GM04503 (cell line): ENCODE data around the gene CEP85L.
"Not testable (repeated sequence)": the region's sequence is repeated elsewhere in the genome, so short reads cannot be mapped to it uniquely, and the experiment has no call there.

Source experiments
- DNase-seq: peaks from one replicate; pipeline ENCODE4 v3.0.0-alpha.2; 2012; ENCODE audit warnings: low read depth

Gene CEP85L

DNA sequence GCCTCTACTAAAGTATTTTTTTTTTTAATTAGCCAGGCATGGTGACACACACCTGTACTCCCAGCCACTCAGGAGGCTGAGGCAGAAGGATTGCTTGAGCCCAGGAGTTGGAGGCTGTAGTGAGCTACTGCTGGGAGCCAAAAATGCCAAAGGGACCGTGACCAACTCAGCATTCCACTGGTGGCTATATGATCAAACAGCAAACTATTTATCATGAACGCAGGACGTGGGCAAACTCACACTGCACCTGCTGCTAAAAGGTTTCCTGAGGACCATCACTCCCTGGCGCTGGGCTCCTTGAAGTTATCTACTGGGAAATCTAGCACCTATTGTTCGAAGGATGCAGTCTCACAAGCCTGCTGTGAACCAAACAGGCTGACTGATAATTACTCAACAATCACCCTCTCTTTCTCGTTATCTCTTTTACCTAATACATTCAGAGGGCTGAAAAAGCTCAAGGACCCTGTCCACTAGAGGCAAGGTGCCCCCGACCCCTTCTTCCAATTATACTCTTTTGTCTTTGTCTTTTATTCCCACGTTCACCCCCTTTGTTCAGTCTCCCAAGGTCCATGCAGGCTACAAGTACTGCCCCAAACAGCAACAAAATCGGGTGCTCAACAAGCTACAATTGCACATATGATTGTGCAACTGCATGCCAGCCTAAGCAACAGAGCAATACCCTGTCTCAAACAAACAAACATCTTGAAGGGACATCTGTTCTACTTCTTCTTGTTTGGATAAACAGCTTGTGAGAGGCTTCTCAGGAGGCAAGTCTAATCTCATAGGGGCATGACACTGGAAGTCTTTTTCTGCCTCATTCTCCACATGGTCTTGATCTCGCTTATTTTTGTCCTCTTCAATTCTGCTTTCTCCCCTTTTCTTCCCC lies 151.0 kb downstream of the CEP85L start:
- DNase-seq = no peak

DNA sequence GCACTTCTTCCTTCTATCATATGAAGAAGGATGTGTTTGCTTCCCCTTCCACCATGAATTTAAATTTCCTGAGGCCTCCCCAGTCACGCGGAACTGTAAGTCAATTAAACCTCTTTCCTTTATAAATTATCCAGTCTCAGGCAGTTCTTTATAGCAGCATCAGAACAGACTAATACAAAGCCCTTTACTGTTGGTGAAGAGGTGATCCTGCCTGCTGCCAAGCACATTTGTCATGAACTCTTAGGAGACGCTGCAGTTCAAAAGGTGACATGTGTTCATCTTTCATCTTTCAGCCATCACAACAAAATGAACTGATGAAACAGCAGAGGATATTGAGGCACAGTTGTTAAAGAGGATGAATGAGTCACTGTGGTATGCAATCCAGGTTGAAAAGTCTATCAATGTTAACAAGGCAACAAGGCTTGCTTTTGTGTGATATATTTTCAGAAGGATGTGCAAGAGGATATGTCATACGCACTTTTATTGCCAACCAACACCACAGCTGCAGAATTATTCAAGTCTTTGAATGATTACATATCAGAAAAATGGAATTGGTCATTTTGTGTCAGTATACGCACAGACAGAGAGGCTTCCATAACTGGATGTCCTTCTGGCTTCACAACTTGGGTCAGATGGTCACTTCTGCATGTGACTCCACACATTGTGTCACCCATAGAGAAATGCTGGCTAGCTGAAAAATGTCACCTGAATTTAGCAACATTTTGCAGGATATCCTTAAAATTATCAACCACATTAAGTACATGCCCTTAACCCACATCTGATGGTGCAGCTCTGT lies 155.7 kb downstream of the CEP85L start:
- no peak for DNase-seq

GRCh38 chr6:118494091-118494490 lies 157.3 kb downstream of the CEP85L start:
- no peak for DNase-seq

GRCh38 chr6:118489990-118490389 lies 161.4 kb downstream of the CEP85L start:
- DNase-seq = no peak

- no peak for DNase-seq
Observed at GRCh38 chr6:118488631-118489030, 162.8 kb downstream of the CEP85L start.

DNA sequence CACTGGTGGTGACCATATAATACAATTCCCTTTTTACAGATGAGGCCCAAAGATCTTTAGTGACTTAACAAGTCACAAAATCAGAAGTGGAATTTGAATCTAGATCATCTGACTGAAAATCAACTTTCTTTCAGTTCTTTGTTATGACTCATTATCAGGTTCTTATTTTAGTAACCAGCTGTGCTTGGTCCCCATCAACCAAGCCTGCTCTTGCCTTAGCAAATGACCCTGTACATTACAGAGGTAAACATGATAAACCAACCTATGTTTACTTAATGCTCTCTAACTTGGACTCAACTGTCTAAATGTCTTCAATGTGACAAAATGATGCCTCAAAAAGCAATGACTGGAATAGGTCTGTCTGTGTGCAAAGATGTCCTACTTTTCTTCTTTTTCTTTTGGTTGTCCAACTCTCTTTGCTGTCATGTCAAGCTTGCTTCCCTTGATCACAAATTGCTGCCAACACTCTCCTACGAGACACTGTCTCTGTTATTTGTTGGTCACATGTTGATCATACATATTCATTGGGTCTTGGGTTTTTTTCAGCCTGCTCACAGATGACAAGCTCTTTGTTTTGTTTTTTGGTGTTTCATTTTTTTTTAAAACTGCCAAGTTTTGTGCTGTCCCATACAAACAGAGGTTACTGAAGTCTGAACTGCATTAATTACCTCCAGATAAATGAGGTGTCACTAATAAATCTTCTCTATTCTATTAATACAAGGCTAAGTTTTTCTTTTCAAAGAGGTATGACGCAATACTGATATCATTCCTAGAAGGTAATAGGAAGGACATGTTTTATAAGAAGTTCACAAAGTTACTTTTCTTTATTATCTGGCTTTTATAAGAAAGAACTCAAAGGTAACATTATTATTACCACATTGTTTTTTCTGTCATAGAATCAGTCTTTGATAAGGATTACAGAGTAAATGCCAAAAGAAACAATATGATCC lies 165.5 kb downstream of the CEP85L start:
- no peak for DNase-seq

GRCh38 chr6:118476551-118476950 lies 174.8 kb downstream of the CEP85L start:
- no peak for DNase-seq

DNA sequence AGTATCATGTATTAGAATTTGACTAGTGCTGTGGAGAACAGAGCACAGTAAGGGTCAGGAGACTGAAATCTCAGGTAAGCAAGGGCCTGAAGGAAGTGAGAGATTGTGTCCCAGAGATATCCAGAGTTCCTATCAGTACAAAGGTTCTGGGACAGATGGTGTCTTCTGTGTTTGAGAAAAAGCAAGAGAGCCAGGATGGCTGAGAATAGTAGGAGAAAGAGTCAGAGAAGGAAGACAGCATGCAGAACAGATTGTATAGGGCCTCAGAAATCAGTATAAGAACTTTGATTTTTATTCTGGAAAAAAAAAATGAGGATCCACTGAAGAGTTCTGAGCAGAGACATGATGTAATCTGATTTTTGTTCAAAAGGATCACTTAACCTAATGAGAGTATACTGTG lies 178.1 kb downstream of the CEP85L start:
- DNase-seq = no peak

- no peak for DNase-seq
Observed at GRCh38 chr6:118469468-118469867, 181.9 kb downstream of the CEP85L start.

DNA sequence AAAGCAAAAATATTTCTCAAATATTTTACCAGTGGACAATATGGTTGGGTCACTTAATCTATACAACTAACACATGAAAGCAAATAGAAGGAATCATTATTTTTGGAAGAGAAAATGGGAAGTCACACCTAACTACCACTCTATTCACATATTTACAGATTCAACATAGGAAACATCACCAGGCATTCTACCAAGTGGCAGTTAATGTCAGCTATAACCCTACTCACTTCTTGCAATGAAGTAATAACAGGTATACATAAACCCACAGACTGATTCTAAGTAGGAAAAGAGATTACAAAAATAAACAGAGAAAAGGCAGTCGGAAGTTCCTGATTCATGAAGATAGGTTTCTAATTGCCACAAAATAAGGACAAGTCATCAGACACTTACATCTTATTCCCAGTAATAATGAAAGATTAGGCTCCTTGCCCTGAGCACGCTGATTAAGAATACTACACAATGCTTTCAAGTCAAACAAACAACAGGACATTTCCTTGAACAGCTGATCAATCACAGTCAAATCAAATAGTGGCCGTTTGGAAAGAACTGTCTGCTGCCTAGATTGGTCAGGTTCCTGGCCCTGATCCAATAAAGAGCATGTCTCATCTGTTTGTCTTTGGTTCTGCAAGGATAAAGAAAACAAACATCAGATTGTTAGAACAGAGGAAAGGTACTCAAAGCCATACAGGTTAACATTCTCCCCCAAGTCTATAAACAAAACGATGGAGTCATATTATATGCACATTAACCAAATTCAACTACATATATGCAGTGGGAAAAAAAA lies 182.5 kb downstream of the CEP85L start:
- DNase-seq = no peak

DNA sequence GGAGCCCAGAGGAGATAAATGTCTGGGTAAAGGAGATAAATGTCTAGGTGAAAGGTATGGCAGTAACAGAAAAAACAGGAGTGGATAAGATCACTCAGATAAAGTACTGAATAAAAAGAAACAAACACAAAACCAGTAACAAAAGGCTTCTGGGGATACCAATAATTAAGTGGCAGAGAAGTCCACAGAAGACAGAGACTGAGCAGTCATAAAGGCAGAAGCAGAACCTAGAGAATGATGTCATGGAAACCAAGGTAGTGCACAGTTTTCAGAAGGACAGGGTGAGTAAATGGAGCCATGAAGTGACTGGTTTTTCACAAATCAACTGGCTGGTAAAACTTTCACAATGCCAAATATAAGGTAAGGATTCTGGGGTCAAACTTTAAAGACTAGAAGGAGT lies 184.2 kb downstream of the CEP85L start:
- DNase-seq = no peak

- DNase-seq = no peak
Observed at GRCh38 chr6:118464620-118465019, 186.8 kb downstream of the CEP85L start.

DNA sequence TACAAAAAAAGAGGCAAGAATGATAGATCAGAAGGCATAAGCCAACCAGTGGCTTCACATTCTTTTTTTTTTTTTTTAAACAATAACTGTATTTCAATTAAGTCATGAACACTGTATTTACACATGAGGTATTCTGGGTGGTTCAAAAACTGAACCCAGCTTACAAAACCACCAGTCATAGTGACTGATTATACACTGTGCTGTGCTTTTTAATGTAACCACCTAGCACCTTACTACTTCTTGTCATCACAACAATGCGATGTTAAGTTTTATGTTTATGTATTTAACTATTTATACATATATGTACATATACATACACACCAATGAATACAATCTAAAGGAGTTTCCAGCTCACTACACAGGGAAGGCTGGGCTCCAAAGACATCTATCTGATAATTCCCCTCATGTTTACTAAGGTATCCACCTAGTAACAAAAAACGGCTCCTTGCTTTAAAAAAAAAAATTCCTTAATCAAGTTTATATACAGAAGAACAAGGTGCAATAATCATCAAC lies 190.4 kb downstream of the CEP85L start:
- no peak for DNase-seq

GRCh38 chr6:118456982-118457381 lies 194.4 kb downstream of the CEP85L start:
- no peak for DNase-seq

- DNase-seq = no peak
Observed at GRCh38 chr6:118451839-118452238, 199.6 kb downstream of the CEP85L start.

DNA sequence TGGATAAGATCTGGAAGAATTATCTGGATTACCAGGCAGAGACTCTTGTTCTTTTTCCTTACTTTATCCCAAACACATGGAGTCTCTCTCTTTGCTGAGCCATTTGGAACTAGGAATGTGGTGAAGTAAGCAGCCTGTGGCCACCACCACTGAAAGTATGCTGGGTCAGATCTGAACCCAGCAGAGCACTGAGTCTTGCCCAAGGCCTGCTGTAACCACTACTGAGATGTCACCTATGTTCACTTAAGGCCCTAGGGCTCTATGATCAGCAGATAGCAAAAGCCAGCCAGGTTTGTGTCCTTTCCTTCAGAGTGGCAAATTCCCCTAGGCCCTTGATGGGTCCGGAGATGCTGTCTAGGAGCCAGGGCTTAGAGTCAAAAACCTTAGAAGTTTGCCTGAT lies 206.6 kb downstream of the CEP85L start:
- no peak for DNase-seq

- DNase-seq = no peak
Observed at GRCh38 chr6:118436482-118436881, 214.9 kb downstream of the CEP85L start.

DNA sequence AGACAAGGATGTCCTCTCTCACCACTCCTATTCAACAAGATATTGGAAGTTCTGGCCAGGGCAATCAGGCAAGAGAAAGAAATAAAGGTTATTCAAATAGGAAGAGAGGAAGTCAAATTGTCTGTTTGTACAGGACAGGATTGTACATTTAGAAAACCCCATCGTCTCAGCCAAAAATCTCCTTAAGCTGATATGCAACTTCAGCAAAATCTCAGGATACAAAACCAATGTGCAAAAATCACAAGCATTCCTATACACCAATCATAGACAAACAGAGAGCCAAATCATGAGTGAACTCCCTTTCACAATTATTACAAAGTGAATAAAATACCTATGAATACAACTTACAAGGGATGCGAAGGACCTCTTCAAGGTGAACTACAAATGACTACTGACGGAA lies 217.2 kb downstream of the CEP85L start:
- DNase-seq = not testable (repeated sequence)

GRCh38 chr6:118421312-118421711 lies 230.1 kb downstream of the CEP85L start:
- not testable (repeated sequence) for DNase-seq

DNA sequence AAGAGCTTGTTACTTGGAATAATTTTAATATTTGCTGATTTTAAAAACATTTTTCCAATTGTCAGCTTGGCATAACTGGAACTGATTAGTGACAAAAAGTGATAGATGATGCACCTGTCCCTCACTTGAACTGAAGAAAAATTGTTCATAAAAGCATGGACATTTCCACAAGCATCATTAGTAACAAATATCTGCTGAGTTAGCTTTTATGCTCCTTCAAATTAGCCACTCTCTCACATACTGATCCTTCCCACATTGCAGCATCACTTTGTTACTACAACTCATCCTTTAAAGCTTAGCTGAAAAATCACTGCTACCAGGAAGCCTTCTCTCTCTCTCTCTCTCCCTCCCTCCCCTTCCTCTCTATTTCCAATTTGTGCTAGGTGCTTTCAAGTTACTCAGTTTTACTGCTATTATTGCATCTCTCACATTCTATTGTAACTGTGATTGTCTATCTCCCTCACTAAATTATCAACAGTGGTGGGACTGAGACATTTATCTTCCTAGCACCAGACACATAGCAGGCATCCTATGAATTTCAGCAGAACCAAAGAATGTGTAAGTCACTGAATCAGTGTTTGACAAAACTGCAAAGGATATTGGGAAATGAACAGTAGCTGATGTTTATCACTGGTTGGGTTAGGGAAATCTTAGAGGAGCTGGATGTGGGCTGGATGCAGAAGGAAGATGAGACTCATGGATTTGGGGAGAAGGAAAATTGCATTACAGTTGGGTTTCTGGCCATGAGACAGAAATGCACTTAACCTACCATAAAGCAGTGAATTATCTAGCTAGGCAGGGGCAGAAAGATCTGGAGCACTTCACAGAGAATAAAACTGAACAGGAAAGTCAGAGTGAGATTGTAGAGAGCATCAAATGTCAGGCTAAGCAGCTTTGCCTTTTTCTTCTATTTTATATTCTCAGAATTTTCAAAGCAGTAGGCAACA lies 231.7 kb downstream of the CEP85L start:
- peak; percentile 4 for DNase-seq
